Peyer's patch (tissue), 4 donors: ENCODE measurements around the gene FAM107B.

Experiments used
- POLR2A ChIP-seq, 2 donors: fragments of 450-650 bp; IDR thresholded peaks; one replicate each; pipeline ENCODE4 v1.5.1; 2017; ENCODE audit warnings: antibody characterized with exemption in 2 of 2, mild to moderate bottlenecking in 2 of 2, moderate library complexity in 2 of 2
- TF ChIP-seq, protein P1 (sequence below), 6 experiments: fragments of 450-650 bp in 4 of 6; fragments of 200-600 bp in 2 of 6; sonication (generic) in 1 of 6; IDR thresholded peaks; one replicate each; pipeline ENCODE4 v1.5.1; 2017 to 2019; ENCODE audit warnings: antibody characterized with exemption in 6 of 6, mild to moderate bottlenecking in 3 of 6, moderate library complexity in 1 of 6

DNA sequence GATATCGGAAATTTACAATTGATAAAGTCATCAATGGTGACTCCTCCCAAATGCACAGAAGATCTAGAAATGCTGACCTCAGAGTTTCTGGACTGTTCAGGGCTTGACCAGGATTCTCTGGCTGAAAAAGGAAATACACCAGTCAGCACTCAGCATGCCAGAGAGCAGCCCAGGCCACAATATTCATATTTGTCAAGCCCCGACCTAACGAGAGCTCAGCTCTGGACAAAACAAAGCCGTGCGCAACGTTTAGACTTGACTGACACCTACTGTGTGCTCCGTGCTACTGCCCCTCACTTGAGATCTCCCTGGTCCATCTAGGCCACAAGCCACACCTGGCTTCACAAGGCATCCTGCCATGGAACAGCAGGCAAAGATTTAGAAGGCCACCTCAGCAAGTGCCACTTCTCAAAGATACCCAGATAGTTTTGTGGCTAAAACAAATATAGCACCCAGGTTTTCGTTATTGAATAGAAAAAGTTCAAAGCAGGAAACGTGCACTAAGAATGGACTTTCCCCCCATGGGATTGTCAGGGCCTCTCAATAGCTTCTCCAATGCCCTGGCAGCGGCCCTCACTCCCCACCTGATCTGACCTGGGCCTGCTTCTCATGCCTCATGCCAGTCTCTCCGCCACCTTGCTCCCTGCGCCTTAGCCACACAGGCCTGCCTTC is 218.3 kb downstream of the FAM107B start:
- TF ChIP-seq POLR2A (IDR thresholded peaks at IDR 0.05) = no peak
- TF ChIP-seq, protein P1, sequence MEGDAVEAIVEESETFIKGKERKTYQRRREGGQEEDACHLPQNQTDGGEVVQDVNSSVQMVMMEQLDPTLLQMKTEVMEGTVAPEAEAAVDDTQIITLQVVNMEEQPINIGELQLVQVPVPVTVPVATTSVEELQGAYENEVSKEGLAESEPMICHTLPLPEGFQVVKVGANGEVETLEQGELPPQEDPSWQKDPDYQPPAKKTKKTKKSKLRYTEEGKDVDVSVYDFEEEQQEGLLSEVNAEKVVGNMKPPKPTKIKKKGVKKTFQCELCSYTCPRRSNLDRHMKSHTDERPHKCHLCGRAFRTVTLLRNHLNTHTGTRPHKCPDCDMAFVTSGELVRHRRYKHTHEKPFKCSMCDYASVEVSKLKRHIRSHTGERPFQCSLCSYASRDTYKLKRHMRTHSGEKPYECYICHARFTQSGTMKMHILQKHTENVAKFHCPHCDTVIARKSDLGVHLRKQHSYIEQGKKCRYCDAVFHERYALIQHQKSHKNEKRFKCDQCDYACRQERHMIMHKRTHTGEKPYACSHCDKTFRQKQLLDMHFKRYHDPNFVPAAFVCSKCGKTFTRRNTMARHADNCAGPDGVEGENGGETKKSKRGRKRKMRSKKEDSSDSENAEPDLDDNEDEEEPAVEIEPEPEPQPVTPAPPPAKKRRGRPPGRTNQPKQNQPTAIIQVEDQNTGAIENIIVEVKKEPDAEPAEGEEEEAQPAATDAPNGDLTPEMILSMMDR (IDR thresholded peaks at IDR 0.05) = peak in 5 of 6 experiments; percentile 18 to 44 (median 38)
